GM18867 (cell line): ENCODE results near the gene NPL.

Experiments
- ATAC-seq: cut with Tn5 transposase; IDR thresholded peaks from one replicate; pipeline ENCODE4 v1.9.1; 2021; ENCODE audit warnings: mild to moderate bottlenecking, moderate library complexity; ENCODE audit not compliant: unreplicated experiment

The NPL gene

GRCh38 chr1:182861994-182862393, 72.4 kb downstream of the NPL start:
- no peak for ATAC-seq

- no peak for ATAC-seq
Measured at GRCh38 chr1:182862827-182863226, 73.3 kb downstream of the NPL start.

GRCh38 chr1:182863940-182864339, 74.4 kb downstream of the NPL start:
- ATAC-seq, result no peak

GRCh38 chr1:182867861-182868260, 78.3 kb downstream of the NPL start:
- ATAC-seq, result no peak

- no peak for ATAC-seq
Measured at GRCh38 chr1:182869241-182869666, 79.7 kb downstream of the NPL start.

- ATAC-seq, result no peak
Measured at GRCh38 chr1:182872881-182873280, 83.3 kb downstream of the NPL start.

GRCh38 chr1:182875889-182876288, 86.3 kb downstream of the NPL start:
- ATAC-seq, result no peak

- ATAC-seq, result no peak
Measured at GRCh38 chr1:182877331-182877730, 87.8 kb downstream of the NPL start.

GRCh38 chr1:182877842-182878241, 88.3 kb downstream of the NPL start:
- no peak for ATAC-seq
